ENCODE measurements around the gene LITAF. TPM values are rescaled to one million over a fixed set of nuclear protein-coding genes. Genes with fewer than 3 reads are reported as not detected.

Gene LITAF
- total RNA-seq, 1 experiment from 2014 or later, result 84.2 TPM

- Histone ChIP-seq H3K79me2 (ENCODE audit: insufficient read depth, low read length) (no peaks in the 10 kb centered on the region), H4K20me1 (ENCODE audit: insufficient read depth) (no peaks in the 10 kb centered on the region), H3K27ac (ENCODE audit: low read depth, low read length) (no peak overlapping the region), H3K36me3 (ENCODE audit: control insufficient read depth in 1 of 2, insufficient read depth in 2 of 2, low read length in 2 of 2) (no peaks in the 10 kb centered on the region), H3K4me3 (replicated peaks in 1 of 2; ENCODE audit: low read depth in 1 of 2, low read length in 2 of 2) (no peak overlapping the region), H3K27me3 (ENCODE audit: insufficient read depth, low read length) (no peaks in the 10 kb centered on the region), H3K4me1 (ENCODE audit: control insufficient read depth in 1 of 2, insufficient read depth in 2 of 2, low read length in 2 of 2) (peaks cover 16 to 39% of the 10 kb centered on the region in 2 experiments), H3K9ac (ENCODE audit: low read length) (no peak overlapping the region), H3K9me3 (ENCODE audit: control insufficient read depth in 1 of 2, insufficient read depth in 1 of 2, low read depth in 1 of 2, low read length in 2 of 2) (no peaks in the 10 kb centered on the region), H3K9me2 (ENCODE audit: insufficient read depth) (no peaks in the 10 kb centered on the region), H2AFZ (ENCODE audit: low read depth, low read length, poor library complexity, severe bottlenecking) (no peak overlapping the region), H3K4me2 (ENCODE audit: low read length) (no peak overlapping the region)
- TF ChIP-seq EGR1 (IDR thresholded peaks at IDR 0.05; ENCODE audit: low read depth) (no peak), ATF3 (IDR thresholded peaks at IDR 0.05) (no peak), RAD21 (IDR thresholded peaks at IDR 0.05; ENCODE audit: low read depth) (no peak), EZH2phosphoT487 (IDR thresholded peaks at IDR 0.05; ENCODE audit: borderline replicate concordance) (no peak), YY1 (IDR thresholded peaks at IDR 0.05; ENCODE audit: extremely low read depth, insufficient replicate concordance, low read depth, low read length) (no peak), CBX3 (IDR thresholded peaks at IDR 0.05; ENCODE audit: low read depth) (no peak), CEBPB (IDR thresholded peaks at IDR 0.05; ENCODE audit: low read depth) (no peak), FOSL1 (IDR thresholded peaks at IDR 0.05; ENCODE audit: low read depth) (no peak), REST (IDR thresholded peaks at IDR 0.05; ENCODE audit: low read depth) (no peak), EZH2 (IDR thresholded peaks at IDR 0.05) (no peak), POLR2AphosphoS5 (IDR thresholded peaks at IDR 0.05; ENCODE audit: low read depth, low read length) (no peak), ELF1 (IDR thresholded peaks at IDR 0.05; ENCODE audit: borderline replicate concordance, low read depth) (no peak), SRF (IDR thresholded peaks at IDR 0.05; ENCODE audit: low read depth) (no peak), JUND (IDR thresholded peaks at IDR 0.05) (no peak), MAX (IDR thresholded peaks at IDR 0.05) (no peak), ZNF274 (IDR thresholded peaks at IDR 0.05; ENCODE audit: low read depth, low read length) (no peak), TCF7L2 (IDR thresholded peaks at IDR 0.05; ENCODE audit: borderline replicate concordance, extremely low read depth, insufficient read depth, insufficient read length) (no peak)
- TF ChIP-seq, protein P1, sequence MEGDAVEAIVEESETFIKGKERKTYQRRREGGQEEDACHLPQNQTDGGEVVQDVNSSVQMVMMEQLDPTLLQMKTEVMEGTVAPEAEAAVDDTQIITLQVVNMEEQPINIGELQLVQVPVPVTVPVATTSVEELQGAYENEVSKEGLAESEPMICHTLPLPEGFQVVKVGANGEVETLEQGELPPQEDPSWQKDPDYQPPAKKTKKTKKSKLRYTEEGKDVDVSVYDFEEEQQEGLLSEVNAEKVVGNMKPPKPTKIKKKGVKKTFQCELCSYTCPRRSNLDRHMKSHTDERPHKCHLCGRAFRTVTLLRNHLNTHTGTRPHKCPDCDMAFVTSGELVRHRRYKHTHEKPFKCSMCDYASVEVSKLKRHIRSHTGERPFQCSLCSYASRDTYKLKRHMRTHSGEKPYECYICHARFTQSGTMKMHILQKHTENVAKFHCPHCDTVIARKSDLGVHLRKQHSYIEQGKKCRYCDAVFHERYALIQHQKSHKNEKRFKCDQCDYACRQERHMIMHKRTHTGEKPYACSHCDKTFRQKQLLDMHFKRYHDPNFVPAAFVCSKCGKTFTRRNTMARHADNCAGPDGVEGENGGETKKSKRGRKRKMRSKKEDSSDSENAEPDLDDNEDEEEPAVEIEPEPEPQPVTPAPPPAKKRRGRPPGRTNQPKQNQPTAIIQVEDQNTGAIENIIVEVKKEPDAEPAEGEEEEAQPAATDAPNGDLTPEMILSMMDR (IDR thresholded peaks at IDR 0.05 in 2 of 3, conservative IDR thresholded peaks at IDR 0.05 in 1 of 3; ENCODE audit: borderline replicate concordance in 1 of 3, insufficient read depth in 1 of 3, low read depth in 2 of 3, low read length in 2 of 3), result no peak
- TF ChIP-seq, protein P2, sequence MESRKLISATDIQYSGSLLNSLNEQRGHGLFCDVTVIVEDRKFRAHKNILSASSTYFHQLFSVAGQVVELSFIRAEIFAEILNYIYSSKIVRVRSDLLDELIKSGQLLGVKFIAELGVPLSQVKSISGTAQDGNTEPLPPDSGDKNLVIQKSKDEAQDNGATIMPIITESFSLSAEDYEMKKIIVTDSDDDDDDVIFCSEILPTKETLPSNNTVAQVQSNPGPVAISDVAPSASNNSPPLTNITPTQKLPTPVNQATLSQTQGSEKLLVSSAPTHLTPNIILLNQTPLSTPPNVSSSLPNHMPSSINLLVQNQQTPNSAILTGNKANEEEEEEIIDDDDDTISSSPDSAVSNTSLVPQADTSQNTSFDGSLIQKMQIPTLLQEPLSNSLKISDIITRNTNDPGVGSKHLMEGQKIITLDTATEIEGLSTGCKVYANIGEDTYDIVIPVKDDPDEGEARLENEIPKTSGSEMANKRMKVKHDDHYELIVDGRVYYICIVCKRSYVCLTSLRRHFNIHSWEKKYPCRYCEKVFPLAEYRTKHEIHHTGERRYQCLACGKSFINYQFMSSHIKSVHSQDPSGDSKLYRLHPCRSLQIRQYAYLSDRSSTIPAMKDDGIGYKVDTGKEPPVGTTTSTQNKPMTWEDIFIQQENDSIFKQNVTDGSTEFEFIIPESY (IDR thresholded peaks at IDR 0.05; ENCODE audit: extremely low read depth, insufficient replicate concordance, low read length), result no peak
- intact Hi-C loops (cut with micrococcal nuclease), result no loop called here
- BruUV-seq (replicated peaks), result no TSS peak
- ChIA-PET POLR2A (no interaction called here), CTCF (no interaction called here), RAD21 (ENCODE audit: low non-redundant PET in 1 of 2, low total read pairs in 2 of 2, uncharacterized antibody in 2 of 2, unreplicated experiment in 2 of 2) (no interaction called here)
- DNase-seq (ENCODE audit: low read depth, low spot score) (no peak), ATAC-seq (no peak)
These were observed 39.0 kb upstream of the LITAF start for GRCh38 chr16:11625769-11626168.

All from HCT116 (cell line).